GM18508 (cell line): Measurements from ENCODE around the gene NBEA.
"Not testable (repeated sequence)": the region's sequence is repeated elsewhere in the genome, so short reads cannot be mapped to it uniquely, and the experiment has no call there.

Source experiments
- ATAC-seq: cut with Tn5 transposase; IDR thresholded peaks from one replicate; pipeline ENCODE4 v1.9.1; 2021; ENCODE audit warnings: moderate number of reproducible peaks; ENCODE audit not compliant: insufficient read depth, unreplicated experiment

NBEA gene

GRCh38 chr13:34941835-34942731 lies at the start of gene NBEA:
TSS of gene NBEA (plus strand) at chr13:34942270. CDS start at chr13:34942821, 551 bp downstream.
- peak; percentile 39 for ATAC-seq

- no peak for ATAC-seq
Observed at GRCh38 chr13:34894756-34895155, 47.3 kb upstream of the NBEA start.

- ATAC-seq, result no peak
Observed at GRCh38 chr13:34897220-34897619, 44.9 kb upstream of the NBEA start.

- ATAC-seq, result no peak
Observed at GRCh38 chr13:34899888-34900287, 42.2 kb upstream of the NBEA start.

GRCh38 chr13:34900288-34900739 lies 41.8 kb upstream of the NBEA start:
- no peak for ATAC-seq

GRCh38 chr13:34901572-34901971 lies 40.5 kb upstream of the NBEA start:
- no peak for ATAC-seq

- ATAC-seq, result no peak
Observed at GRCh38 chr13:34911159-34911558, 30.9 kb upstream of the NBEA start.

GRCh38 chr13:34913040-34913439 lies 29.0 kb upstream of the NBEA start:
- no peak for ATAC-seq

- ATAC-seq, result no peak
Observed at GRCh38 chr13:34914416-34914815, 27.7 kb upstream of the NBEA start.

- no peak for ATAC-seq
Observed at GRCh38 chr13:34926508-34926907, 15.6 kb upstream of the NBEA start.

GRCh38 chr13:34928676-34929075 lies 13.4 kb upstream of the NBEA start:
- not testable (repeated sequence) for ATAC-seq

- no peak for ATAC-seq
Observed at GRCh38 chr13:34931572-34931971, 10.5 kb upstream of the NBEA start.

- ATAC-seq, result no peak
Observed at GRCh38 chr13:34933349-34933748, 8.7 kb upstream of the NBEA start.

- ATAC-seq, result no peak
Observed at GRCh38 chr13:34933786-34934185, 8.3 kb upstream of the NBEA start.

GRCh38 chr13:34935841-34936240 lies 6.2 kb upstream of the NBEA start:
- no peak for ATAC-seq

- no peak for ATAC-seq
Observed at GRCh38 chr13:34939771-34940170, 2.3 kb upstream of the NBEA start.

- ATAC-seq, result no peak
Observed at GRCh38 chr13:34941436-34941834, 635 bp upstream of the NBEA start.

- no peak for ATAC-seq
Observed at GRCh38 chr13:34942732-34943435, 814 bp downstream of the NBEA start.

GRCh38 chr13:34943436-34944273 lies 1.6 kb downstream of the NBEA start:
- no peak for ATAC-seq

GRCh38 chr13:34944274-34944634 lies 2.2 kb downstream of the NBEA start:
- no peak for ATAC-seq

GRCh38 chr13:34944751-34945150 lies 2.7 kb downstream of the NBEA start:
- no peak for ATAC-seq
